ENCODE data around the gene OR8D2.
"Not testable (repeated sequence)": the region's sequence is repeated elsewhere in the genome, so short reads cannot be mapped to it uniquely, and the experiment has no call there.

OR8D2 gene

DNA sequence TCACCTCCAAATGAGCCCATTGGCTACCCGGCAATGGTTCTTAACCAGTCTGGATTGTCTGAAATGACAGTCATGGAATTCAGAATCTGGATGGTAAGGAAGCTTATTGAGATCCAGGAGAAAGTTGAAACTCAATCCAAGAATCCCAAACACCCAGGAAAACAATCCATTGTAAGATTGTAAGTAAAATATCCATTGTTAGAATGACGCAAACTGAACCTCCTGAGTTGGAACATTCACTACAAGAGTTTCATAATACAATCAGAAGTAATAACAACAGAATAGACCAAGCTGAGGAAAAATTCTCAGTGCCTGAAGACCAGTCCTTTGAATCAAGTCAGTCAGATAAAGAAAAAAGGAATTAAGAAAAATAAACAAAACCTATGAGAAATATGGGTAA is 41.7 kb downstream of the OR8D2 start:
- no peak for DNase-seq

DNA sequence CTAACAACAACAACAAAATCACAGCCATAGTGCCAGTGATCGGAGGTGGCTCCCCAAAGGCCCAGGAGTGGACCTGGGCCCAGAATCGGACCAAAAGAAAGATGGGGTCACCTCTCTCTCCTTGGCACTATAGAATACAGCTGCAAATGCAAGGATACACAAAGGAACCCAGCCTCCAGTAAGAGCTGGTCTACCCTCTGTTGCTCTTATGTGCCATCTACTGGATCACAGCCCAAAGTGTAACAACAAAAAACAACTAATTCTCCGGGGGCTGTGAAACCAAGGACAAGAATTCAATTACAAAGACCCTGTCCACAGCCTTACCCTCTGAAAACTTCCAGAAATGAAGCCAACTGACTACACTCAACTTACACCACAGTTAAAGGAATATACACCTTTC is 42.2 kb downstream of the OR8D2 start:
- no peak for DNase-seq

- DNase-seq = no peak
Observed at GRCh38 chr11:124277207-124277606, 42.8 kb downstream of the OR8D2 start.

- DNase-seq = no peak
Observed at GRCh38 chr11:124276081-124276480, 43.9 kb downstream of the OR8D2 start.

DNA sequence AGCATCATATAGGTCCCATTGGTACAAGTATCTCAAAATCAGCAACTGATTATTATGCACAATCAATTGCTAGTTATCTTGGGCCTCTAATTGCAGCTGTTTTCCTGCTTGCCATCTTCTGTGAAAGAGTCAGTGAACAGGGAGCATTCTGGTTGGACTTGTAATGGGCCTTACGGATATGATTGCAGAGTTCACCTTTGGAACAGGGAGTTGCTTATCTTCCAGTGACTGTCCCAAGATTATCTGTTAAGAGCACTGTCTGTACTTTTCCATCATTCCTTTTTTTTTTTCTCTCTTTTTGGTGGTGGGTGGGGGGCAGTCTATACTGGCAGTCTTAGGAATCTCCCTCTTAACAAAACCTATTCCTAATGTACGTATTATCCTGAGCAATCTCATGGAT is 46.0 kb downstream of the OR8D2 start:
- no peak for DNase-seq

- DNase-seq = not testable (repeated sequence)
Observed at GRCh38 chr11:124270886-124271285, 49.1 kb downstream of the OR8D2 start.

All from activated effector memory CD4-positive, alpha-beta T cell treated with anti-CD3 and anti-CD28 coated beads, Interleukin-2, amount 50 U/mL, for 16 hours (primary cell).